Esophagus squamous epithelium (tissue), 5 donors: ENCODE measurements around the gene HERC4. TPM values are rescaled to one million over a fixed set of nuclear protein-coding genes. Genes with fewer than 3 reads are reported as not detected.

Experiments used
- DNase-seq: peaks from one replicate; lab custom pipeline; 2025; lab: John Stamatoyannopoulos, UW
- H3K27ac ChIP-seq, 4 donors: fragments of 200-600 bp; sonication (generic); one replicate each; pipeline ENCODE4 v1.5.1; 2016 to 2019; ENCODE audit warnings: mild to moderate bottlenecking in 1 of 4
- H3K27me3 ChIP-seq, 4 donors: fragments of 200-600 bp; sonication (generic); 1 replicate in 3 of 4; 2 replicates in 1 of 4; pipeline versions ENCODE4 v1.5.1 to v1.6.0; 2017 to 2021; ENCODE audit warnings: antibody characterized with exemption in 1 of 4
- H3K36me3 ChIP-seq, 3 donors: fragments of 200-600 bp; sonication (generic); one replicate each; pipeline ENCODE4 v1.5.1; 2016 to 2019
- H3K4me1 ChIP-seq, 3 donors: fragments of 200-600 bp; sonication (generic); one replicate each; pipeline ENCODE4 v1.5.1; 2017 to 2019
- H3K4me3 ChIP-seq, 4 donors: fragments of 200-600 bp; sonication (generic); 1 replicate in 3 of 4; 2 replicates in 1 of 4; pipeline ENCODE4 v1.5.1; 2016 to 2019; ENCODE audit warnings: mild to moderate bottlenecking in 2 of 4, moderate library complexity in 1 of 4
- H3K9me3 ChIP-seq, 3 donors: fragments of 200-600 bp; sonication (generic); one replicate each; pipeline ENCODE4 v1.5.1; 2016 to 2019
- POLR2A ChIP-seq, 4 donors: fragments of 450-650 bp; IDR thresholded peaks; one replicate each; pipeline ENCODE4 v1.6.1; 2017; ENCODE audit warnings: antibody characterized with exemption in 4 of 4, mild to moderate bottlenecking in 4 of 4, moderate library complexity in 3 of 4
- WGBS, 2 donors: methylation state at CpG; one replicate each; pipeline ENCODE4 v1.1.5; 2018; 5-methylcytosine and 5-hydroxymethylcytosine counted together
- intact Hi-C: fragments of 100-400 bp; cut with DNase I; formaldehyde crosslinking; loops from one replicate; pipeline ENCODE4 v1.15.0; 2022
- total RNA-seq, 4 donors: library from RNA; depleted of rRNA; stranded (reverse); fragments of >200 nt; gene quantifications; one replicate each; pipeline ENCODE4 v1.1.0, GENCODE V29; 2016
- TF ChIP-seq, protein P1 (sequence below), 6 experiments: fragments of 450-650 bp in 4 of 6; fragments of 200-600 bp in 2 of 6; sonication (generic) in 2 of 6; IDR thresholded peaks; one replicate each; pipeline ENCODE4 v1.5.1; 2016 to 2019; ENCODE audit warnings: antibody characterized with exemption in 6 of 6, mild to moderate bottlenecking in 4 of 6, moderate library complexity in 4 of 6
- donor health status: DM: yes; HTN: yes; CAD: no.

Gene HERC4
- total RNA-seq, 4 donors from 2014 or later: 23.6 to 47.5 (median 35.0) TPM

DNA sequence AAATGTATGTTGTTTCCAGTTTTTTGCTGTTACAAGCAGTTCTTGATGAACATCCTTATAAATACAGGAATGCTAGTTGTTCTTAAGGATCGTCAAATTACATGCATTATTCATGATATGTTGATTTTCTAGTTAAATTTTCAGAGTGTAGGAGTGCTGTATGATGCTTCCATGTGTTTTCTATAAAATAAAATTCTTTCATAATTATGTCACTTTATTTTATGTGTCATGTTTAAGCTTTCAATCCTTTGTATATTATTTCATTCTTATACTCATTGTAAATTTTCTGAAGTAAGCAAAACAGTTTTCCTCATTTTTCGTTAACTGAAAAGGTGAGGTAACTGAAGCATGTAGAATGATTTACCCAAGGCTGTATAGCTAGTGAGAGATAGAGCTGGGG, 17.4 kb upstream of the HERC4 start:
- 87 to 91% methylated on average over 2 of the region's 2 CpGs for WGBS, 2 donors
- Histone ChIP-seq H3K27ac (no peak overlapping the region), H3K4me3 (no peak overlapping the region), H3K4me1 (peaks cover 0 to 35% (median 4%) of the 10 kb centered on the region in 3 donors), H3K36me3 (no peaks in the 10 kb centered on the region), H3K9me3 (no peaks in the 10 kb centered on the region), H3K27me3 (no peaks in the 10 kb centered on the region)
- intact Hi-C loops: no loop called here
- no peak for DNase-seq
- TF ChIP-seq POLR2A (IDR thresholded peaks at IDR 0.05): no peak
- TF ChIP-seq, protein P1, sequence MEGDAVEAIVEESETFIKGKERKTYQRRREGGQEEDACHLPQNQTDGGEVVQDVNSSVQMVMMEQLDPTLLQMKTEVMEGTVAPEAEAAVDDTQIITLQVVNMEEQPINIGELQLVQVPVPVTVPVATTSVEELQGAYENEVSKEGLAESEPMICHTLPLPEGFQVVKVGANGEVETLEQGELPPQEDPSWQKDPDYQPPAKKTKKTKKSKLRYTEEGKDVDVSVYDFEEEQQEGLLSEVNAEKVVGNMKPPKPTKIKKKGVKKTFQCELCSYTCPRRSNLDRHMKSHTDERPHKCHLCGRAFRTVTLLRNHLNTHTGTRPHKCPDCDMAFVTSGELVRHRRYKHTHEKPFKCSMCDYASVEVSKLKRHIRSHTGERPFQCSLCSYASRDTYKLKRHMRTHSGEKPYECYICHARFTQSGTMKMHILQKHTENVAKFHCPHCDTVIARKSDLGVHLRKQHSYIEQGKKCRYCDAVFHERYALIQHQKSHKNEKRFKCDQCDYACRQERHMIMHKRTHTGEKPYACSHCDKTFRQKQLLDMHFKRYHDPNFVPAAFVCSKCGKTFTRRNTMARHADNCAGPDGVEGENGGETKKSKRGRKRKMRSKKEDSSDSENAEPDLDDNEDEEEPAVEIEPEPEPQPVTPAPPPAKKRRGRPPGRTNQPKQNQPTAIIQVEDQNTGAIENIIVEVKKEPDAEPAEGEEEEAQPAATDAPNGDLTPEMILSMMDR (IDR thresholded peaks at IDR 0.05): no peak

DNA sequence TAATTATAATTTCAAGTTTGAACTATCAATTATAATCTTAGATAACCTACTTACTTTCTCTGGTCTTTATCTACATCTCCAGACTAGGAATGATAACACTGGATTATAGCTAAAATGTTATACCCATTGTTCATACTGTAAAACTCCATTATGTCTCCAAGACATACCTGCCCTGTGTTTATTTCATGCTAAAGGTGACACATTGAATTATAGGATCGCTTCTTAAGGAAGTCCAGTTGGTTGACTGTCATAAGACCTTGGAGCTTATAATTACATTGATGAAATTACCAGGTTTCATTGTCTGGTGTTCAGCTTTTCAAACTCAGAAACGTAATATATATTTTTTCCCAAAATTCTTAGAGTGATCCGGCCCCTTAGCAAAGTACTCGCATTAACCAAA, 15.5 kb upstream of the HERC4 start:
- no peak overlapping the region for H3K4me3 ChIP-seq
- H3K27me3 ChIP-seq: no peaks in the 10 kb centered on the region
- 88 to 95% methylated on average over 4 of the region's 4 CpGs for WGBS, 2 donors
- TF ChIP-seq, protein P1 (IDR thresholded peaks at IDR 0.05): no peak
- no peak for TF ChIP-seq POLR2A (IDR thresholded peaks at IDR 0.05)
- no peak overlapping the region for H3K27ac ChIP-seq
- H3K4me1 ChIP-seq: peaks cover 0 to 28% (median 4%) of the 10 kb centered on the region in 3 donors
- H3K9me3 ChIP-seq: no peaks in the 10 kb centered on the region
- intact Hi-C loops: no loop called here
- DNase-seq: no peak
- H3K36me3 ChIP-seq: no peaks in the 10 kb centered on the region

- Histone ChIP-seq H3K4me1 (peaks cover 0 to 19% (median 4%) of the 10 kb centered on the region in 3 donors), H3K9me3 (no peaks in the 10 kb centered on the region), H3K36me3 (no peaks in the 10 kb centered on the region), H3K27me3 (no peaks in the 10 kb centered on the region), H3K27ac (no peak overlapping the region), H3K4me3 (no peak overlapping the region)
- intact Hi-C loops: loop anchor here (10.0 kb wide), 1 partner anchor 66 kb away; no protein-coding TSS in a partner anchor
- TF ChIP-seq POLR2A (IDR thresholded peaks at IDR 0.05): no peak
- TF ChIP-seq, protein P1 (IDR thresholded peaks at IDR 0.05): no peak
- WGBS, 2 donors: 19 to 27% methylated on average over 4 of the region's 4 CpGs
- no peak for DNase-seq
These were observed 13.7 kb upstream of the HERC4 start for GRCh38 chr10:68088740-68089139.

DNA sequence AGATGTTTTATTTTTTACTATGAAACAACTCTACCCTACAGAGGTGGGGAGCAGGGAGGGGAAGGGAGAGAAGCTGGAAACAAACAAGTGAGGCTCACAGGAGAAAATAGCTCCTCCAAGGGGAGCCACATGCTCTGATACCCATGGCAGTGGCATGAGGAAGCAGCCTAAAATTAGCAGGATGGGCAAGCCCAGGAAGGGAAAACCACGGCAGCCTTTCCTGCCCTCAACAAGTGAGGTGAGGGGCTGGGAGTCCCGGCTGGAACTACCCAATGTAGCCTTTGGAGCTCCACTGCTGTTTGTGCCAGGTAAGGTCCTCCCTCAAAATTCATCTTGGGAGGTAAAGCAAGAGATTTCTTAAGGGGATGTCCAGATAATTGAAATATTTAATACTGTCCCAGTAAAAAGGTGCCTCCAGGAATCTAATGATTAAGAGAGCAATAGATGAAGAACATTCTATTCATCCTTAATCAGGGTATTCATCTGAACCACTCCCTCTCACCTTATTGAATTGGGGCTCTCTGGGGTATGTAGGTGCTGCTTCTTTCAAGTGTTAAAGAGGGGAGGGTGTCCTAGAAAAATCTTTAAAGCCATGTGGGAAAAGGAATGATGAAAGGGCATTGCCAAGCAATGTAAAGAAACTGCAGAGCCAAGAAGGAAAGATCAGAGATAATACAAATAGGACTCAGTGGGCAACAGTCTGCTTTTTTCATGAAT, 12.8 kb upstream of the HERC4 start:
- intact Hi-C loops: loop anchor here (10.0 kb wide), 1 partner anchor 67 kb away; no protein-coding TSS in a partner anchor
- 44% methylated on average over 2 of the region's 2 CpGs for whole genome bisulfite sequencing, 2 donors
- H3K9me3 ChIP-seq: no peaks in the 10 kb centered on the region
- no peak for DNase-seq
- H3K4me3 ChIP-seq: no peak overlapping the region
- H3K27me3 ChIP-seq: no peaks in the 10 kb centered on the region
- no peak overlapping the region for H3K27ac ChIP-seq
- peaks cover 0 to 17% (median 4%) of the 10 kb centered on the region in 3 donors for H3K4me1 ChIP-seq
- no peak for TF ChIP-seq POLR2A (IDR thresholded peaks at IDR 0.05)
- TF ChIP-seq, protein P1 (IDR thresholded peaks at IDR 0.05): no peak
- no peaks in the 10 kb centered on the region for H3K36me3 ChIP-seq

- Histone ChIP-seq H3K9me3 (no peaks in the 10 kb centered on the region), H3K4me3 (no peak overlapping the region), H3K27me3 (no peaks in the 10 kb centered on the region), H3K36me3 (no peaks in the 10 kb centered on the region), H3K4me1 (peaks cover 0 to 17% (median 4%) of the 10 kb centered on the region in 3 donors), H3K27ac (no peak overlapping the region)
- intact Hi-C loops: loop anchor here (10.0 kb wide), 1 partner anchor 68 kb away; no protein-coding TSS in a partner anchor
- WGBS, 2 donors: 79 to 81% methylated on average over 7 of the region's 7 CpGs
- DNase-seq: no peak
- TF ChIP-seq POLR2A (IDR thresholded peaks at IDR 0.05): no peak
- TF ChIP-seq, protein P1 (IDR thresholded peaks at IDR 0.05): no peak
These were observed 12.0 kb upstream of the HERC4 start for GRCh38 chr10:68086910-68087684.
